Caco-2 (cell line): ENCODE results near the gene GLB1L. TPM values are rescaled to one million over a fixed set of nuclear protein-coding genes. Genes with fewer than 3 reads are reported as not detected.

Experiments
- BruUV-seq: library from RNA; stranded (reverse); fragments of 400-500 nt; replicated peaks from 2 replicates; lab custom pipeline; 2021; lab: Mats Ljungman, UMichigan
- CTCF ChIA-PET: fragments of 300-600 bp; sonication (Branson Sonifier 250); formaldehyde crosslinking; loops from one replicate; lab custom pipeline; 2022; ENCODE audit warnings: antibody characterized with exemption; lab: Charles Lee
- POLR2A ChIA-PET: fragments of 300-600 bp; sonication (Branson Sonifier 250); formaldehyde crosslinking; loops from one replicate; lab custom pipeline; 2022; ENCODE audit warnings: antibody characterized with exemption; lab: Charles Lee
- DNase-seq, 2 experiments: peaks; one replicate each; pipeline versions ENCODE4 v3.0.0 to v3.0.0-alpha.2; 2020 to 2022
- H3K27me3 ChIP-seq: replicated peaks from 2 replicates; pipeline ENCODE4 v1.6.0; 2011; ENCODE audit warnings: low read length; ENCODE audit not compliant: control insufficient read depth, insufficient read depth
- H3K36me3 ChIP-seq: 2 replicates; pipeline ENCODE4 v1.5.1; 2011; ENCODE audit warnings: low read length; ENCODE audit not compliant: control insufficient read depth, insufficient read depth
- H3K4me1 ChIP-seq: fragments of 250-450 bp; sonication (Bioruptor Pico); 2 replicates; pipeline ENCODE4 v1.5.1; 2020; ENCODE audit warnings: mild to moderate bottlenecking
- H3K4me3 ChIP-seq: 2 replicates; pipeline ENCODE4 v1.5.1; 2011; ENCODE audit warnings: low read depth, mild to moderate bottlenecking, control low read depth, low read length
- H3K9me3 ChIP-seq: fragments of 250-450 bp; sonication (Bioruptor Pico); 2 replicates; pipeline ENCODE4 v1.5.1; 2020; ENCODE audit warnings: mild to moderate bottlenecking, moderate library complexity
- H3K27ac Mint-ChIP-seq: one replicate; pipeline ENCODE4 v1.8.0; 2022; ENCODE audit warnings: mixed read lengths; ENCODE audit not compliant: unreplicated experiment
- H3K27me3 Mint-ChIP-seq: one replicate; pipeline ENCODE4 v1.8.0; 2022; ENCODE audit warnings: mixed read lengths; ENCODE audit not compliant: insufficient read depth, unreplicated experiment
- H3K36me3 Mint-ChIP-seq: one replicate; pipeline ENCODE4 v1.8.0; 2022; ENCODE audit warnings: mild to moderate bottlenecking, mixed read lengths; ENCODE audit not compliant: insufficient read depth, unreplicated experiment
- H3K4me1 Mint-ChIP-seq: one replicate; pipeline ENCODE4 v1.8.0; 2022; ENCODE audit warnings: low read depth, mixed read lengths; ENCODE audit not compliant: unreplicated experiment
- H3K4me3 Mint-ChIP-seq: one replicate; pipeline ENCODE4 v1.8.0; 2022; ENCODE audit warnings: mild to moderate bottlenecking, moderate library complexity, mixed read lengths; ENCODE audit not compliant: unreplicated experiment
- H3K9me3 Mint-ChIP-seq: one replicate; pipeline ENCODE4 v1.8.0; 2022; ENCODE audit warnings: mixed read lengths; ENCODE audit not compliant: unreplicated experiment
- CTCF ChIP-seq, 2 experiments: fragments of 200-600 bp in 1 of 2; IDR thresholded peaks; 1 replicate in 1 of 2; 2 replicates in 1 of 2; pipeline versions ENCODE4 v1.5.1 to v1.8.0; 2011 to 2022; ENCODE audit warnings: antibody characterized with exemption in 1 of 2, control low read depth in 1 of 2, inconsistent platforms in 1 of 2, low read depth in 1 of 2, low read length in 1 of 2, mild to moderate bottlenecking in 1 of 2, moderate library complexity in 1 of 2; ENCODE audit not compliant: insufficient read depth in 1 of 2, severe bottlenecking in 1 of 2, unreplicated experiment in 1 of 2
- intact Hi-C: fragments of 100-400 bp; cut with micrococcal nuclease; formaldehyde crosslinking; loops from one replicate; pipeline ENCODE4 v1.10.0; 2022; ENCODE audit not compliant: unreplicated experiment
- total RNA-seq: library from RNA; stranded (reverse); gene quantifications from 2 replicates; pipeline ENCODE4 v1.2.3, GENCODE V29; 2022

Gene GLB1L
- total RNA-seq, 1 experiment from 2014 or later = 3.3 TPM

GRCh38 chr2:219199470-219200211 is 45.6 kb downstream of the GLB1L start:
- no peaks in the 10 kb centered on the region for H3K9me3 Mint-ChIP-seq
- Histone ChIP-seq H3K27me3 (no peaks in the 10 kb centered on the region), H3K36me3 (no peaks in the 10 kb centered on the region), H3K9me3 (no peaks in the 10 kb centered on the region), H3K4me3 (no peak overlapping the region), H3K4me1 (no peaks in the 10 kb centered on the region)
- H3K36me3 Mint-ChIP-seq = peaks cover 5% of the 10 kb centered on the region
- H3K4me1 Mint-ChIP-seq = no peaks in the 10 kb centered on the region
- ChIA-PET CTCF (no interaction called here), POLR2A (no interaction called here)
- intact Hi-C loops = no loop called here
- DNase-seq = no peak
- BruUV-seq = no TSS peak
- no peaks in the 10 kb centered on the region for H3K27me3 Mint-ChIP-seq
- H3K4me3 Mint-ChIP-seq = no peak overlapping the region
- H3K27ac Mint-ChIP-seq = no peak overlapping the region
- no peak for TF ChIP-seq CTCF (IDR thresholded peaks at IDR 0.05; ENCODE audit: insufficient read depth in 1 of 2, low read depth in 1 of 2, low read length in 1 of 2, severe bottlenecking in 1 of 2, unreplicated experiment in 1 of 2)

GRCh38 chr2:219198974-219199373 is 46.3 kb downstream of the GLB1L start:
- H3K36me3 ChIP-seq = no peaks in the 10 kb centered on the region
- ChIA-PET POLR2A (no interaction called here), CTCF (no interaction called here)
- intact Hi-C loops = no loop called here
- no peak overlapping the region for H3K27ac Mint-ChIP-seq
- H3K4me1 Mint-ChIP-seq = no peaks in the 10 kb centered on the region
- H3K4me3 Mint-ChIP-seq = no peak overlapping the region
- no peaks in the 10 kb centered on the region for H3K27me3 Mint-ChIP-seq
- BruUV-seq = no TSS peak
- no peaks in the 10 kb centered on the region for H3K9me3 ChIP-seq
- TF ChIP-seq CTCF (IDR thresholded peaks at IDR 0.05; ENCODE audit: insufficient read depth in 1 of 2, low read depth in 1 of 2, low read length in 1 of 2, severe bottlenecking in 1 of 2, unreplicated experiment in 1 of 2) = no peak
- H3K36me3 Mint-ChIP-seq = no peaks in the 10 kb centered on the region
- no peak overlapping the region for H3K4me3 ChIP-seq
- H3K27me3 ChIP-seq = no peaks in the 10 kb centered on the region
- no peaks in the 10 kb centered on the region for H3K9me3 Mint-ChIP-seq
- H3K4me1 ChIP-seq = no peaks in the 10 kb centered on the region
- no peak for DNase-seq

- H3K4me3 ChIP-seq = no peak overlapping the region
- no peaks in the 10 kb centered on the region for H3K4me1 ChIP-seq
- ChIA-PET POLR2A (interaction anchor here (0.6 to 0.7 kb wide), 2 partner anchors 52 to 128 kb away, joined by 3 to 7 read pairs; no protein-coding TSS in a partner anchor), CTCF (interaction anchor here (0.7 to 1.4 kb wide), 2 partner anchors 9 to 81 kb away, joined by 6 to 9 read pairs; partner anchors contain the start of genes DNAJB2 and ZFAND2B)
- intact Hi-C loops = no loop called here
- Mint-ChIP-seq H3K36me3 (no peaks in the 10 kb centered on the region), H3K27me3 (no peaks in the 10 kb centered on the region), H3K4me1 (no peaks in the 10 kb centered on the region), H3K27ac (no peak overlapping the region), H3K9me3 (no peaks in the 10 kb centered on the region), H3K4me3 (no peak overlapping the region)
- no TSS peak for BruUV-seq
- DNase-seq = no peak
- no peaks in the 10 kb centered on the region for H3K36me3 ChIP-seq
- no peaks in the 10 kb centered on the region for H3K27me3 ChIP-seq
- H3K9me3 ChIP-seq = no peaks in the 10 kb centered on the region
- no peak for TF ChIP-seq CTCF (IDR thresholded peaks at IDR 0.05; ENCODE audit: insufficient read depth in 1 of 2, low read depth in 1 of 2, low read length in 1 of 2, severe bottlenecking in 1 of 2, unreplicated experiment in 1 of 2)
These were observed 47.9 kb downstream of the GLB1L start for GRCh38 chr2:219197388-219197787.
